H1 (cell line): ENCODE data around the gene CEP170. TPM values are rescaled to one million over a fixed set of nuclear protein-coding genes. Genes with fewer than 3 reads are reported as not detected.
A peak's percentile ranks its signal among the peaks of the same experiment; 100 is the strongest.

Experiments
- CTCF ChIA-PET: fragments of 300-600 bp; sonication (Branson Sonifier 250); formaldehyde crosslinking; loops from one replicate; lab custom pipeline; 2021; ENCODE audit not compliant: partially characterized antibody; lab: Charles Lee
- POLR2A ChIA-PET: fragments of 300-600 bp; sonication (Branson Sonifier 250); formaldehyde crosslinking; loops from one replicate; lab custom pipeline; 2021; ENCODE audit warnings: inconsistent platforms; ENCODE audit not compliant: partially characterized antibody; lab: Charles Lee
- DNase-seq, 2 experiments: peaks; one replicate each; pipeline versions ENCODE4 v3.0.0 to v3.0.0-alpha.2; 2010 to 2022; ENCODE audit warnings: low spot score in 2 of 2, low read depth in 1 of 2, mixed read lengths in 1 of 2
- FAIRE-seq: peaks from 2 replicates; lab custom pipeline; 2011; peaks lifted over from hg19 to GRCh38; lab: Jason Lieb, UNC
- H2AFZ ChIP-seq: 2 replicates; pipeline ENCODE4 v1.8.1; 2012; ENCODE audit warnings: low read length, inconsistent platforms
- H2AK5ac ChIP-seq: 2 replicates; pipeline ENCODE4 v1.6.1; 2013; ENCODE audit warnings: low read depth, low read length
- H2BK120ac ChIP-seq: replicated peaks from 2 replicates; pipeline ENCODE3; 2013; ENCODE audit warnings: low read depth, low read length, inconsistent platforms
- H2BK12ac ChIP-seq: 2 replicates; pipeline ENCODE4 v1.6.1; 2013; ENCODE audit warnings: low read depth, low read length
- H2BK15ac ChIP-seq: 2 replicates; pipeline ENCODE4 v1.6.1; 2013; ENCODE audit warnings: low read length
- H2BK20ac ChIP-seq: 2 replicates; pipeline ENCODE4 v1.6.1; 2013; ENCODE audit warnings: low read length
- H2BK5ac ChIP-seq: 2 replicates; pipeline ENCODE4 v1.6.1; 2013; ENCODE audit warnings: low read depth, low read length
- H3K14ac ChIP-seq: 2 replicates; pipeline ENCODE4 v1.6.1; 2013; ENCODE audit warnings: inconsistent platforms; ENCODE audit not compliant: insufficient read length
- H3K18ac ChIP-seq: 2 replicates; pipeline ENCODE4 v1.6.1; 2013; ENCODE audit warnings: low read length; ENCODE audit errors: extremely low read depth
- H3K23ac ChIP-seq: 2 replicates; pipeline ENCODE4 v1.6.1; 2013; ENCODE audit warnings: inconsistent platforms; ENCODE audit not compliant: insufficient read length
- H3K23me2 ChIP-seq: 2 replicates; pipeline ENCODE4 v1.6.1; 2013; ENCODE audit warnings: low read depth, low read length
- H3K27ac ChIP-seq: 2 replicates; pipeline ENCODE4 v1.6.1; 2011; ENCODE audit warnings: low read depth, low read length, inconsistent platforms
- H3K27me3 ChIP-seq, 4 experiments: replicated peaks in 1 of 4; 1 replicate in 1 of 4; 2 replicates in 3 of 4; pipeline versions ENCODE4 v1.6.1 to v1.8.1; 2011 to 2013; ENCODE audit warnings: low read length in 3 of 4, mild to moderate bottlenecking in 3 of 4, inconsistent platforms in 2 of 4, mixed read lengths in 2 of 4, moderate library complexity in 1 of 4; ENCODE audit not compliant: control insufficient read depth in 3 of 4, insufficient read depth in 3 of 4; ENCODE audit errors: extremely low read depth in 1 of 4
- H3K36me3 ChIP-seq, 4 experiments: 2 replicates each; pipeline versions ENCODE4 v1.6.1 to v1.8.1; 2011 to 2013; ENCODE audit warnings: mild to moderate bottlenecking in 4 of 4, low read length in 3 of 4, moderate library complexity in 2 of 4, control low read depth in 1 of 4, inconsistent platforms in 1 of 4; ENCODE audit not compliant: insufficient read depth in 4 of 4, control insufficient read depth in 2 of 4
- H3K4ac ChIP-seq: replicated peaks from 2 replicates; pipeline ENCODE3; 2013; ENCODE audit warnings: low read length, low read depth, mixed read lengths, inconsistent platforms; ENCODE audit not compliant: insufficient read length
- H3K4me1 ChIP-seq, 4 experiments: replicated peaks in 1 of 4; 1 replicate in 1 of 4; 2 replicates in 3 of 4; pipeline versions ENCODE4 v1.6.1 to v1.8.1; 2011 to 2013; ENCODE audit warnings: low read length in 3 of 4, inconsistent platforms in 2 of 4, mixed read lengths in 1 of 4; ENCODE audit not compliant: insufficient read depth in 4 of 4, control insufficient read depth in 3 of 4
- H3K4me2 ChIP-seq, 2 experiments: 2 replicates each; pipeline versions ENCODE4 v1.6.1 to v1.8.1; 2011 to 2013; ENCODE audit warnings: low read depth in 2 of 2, low read length in 2 of 2, control low read depth in 1 of 2, inconsistent platforms in 1 of 2, mild to moderate bottlenecking in 1 of 2; ENCODE audit not compliant: insufficient read depth in 1 of 2
- H3K4me3 ChIP-seq, 4 experiments: fragments of 200-600, 300-600 bp in 1 of 4; sonication (generic), shearing (Covaris generic), sonication (Bioruptor Twin) in 1 of 4; 2 replicates each; pipeline versions ENCODE4 v1.5.1 to v1.8.1; 2011 to 2016; ENCODE audit warnings: low read length in 4 of 4, low read depth in 3 of 4, control low read depth in 2 of 4, inconsistent platforms in 2 of 4, mild to moderate bottlenecking in 2 of 4, mixed read lengths in 1 of 4, moderate library complexity in 1 of 4; ENCODE audit not compliant: insufficient read depth in 2 of 4; ENCODE audit errors: extremely low read depth in 1 of 4
- H3K56ac ChIP-seq: replicated peaks from 2 replicates; pipeline ENCODE3; 2013; ENCODE audit warnings: low read depth, mild to moderate bottlenecking, mixed read lengths, low read length, inconsistent platforms; ENCODE audit not compliant: insufficient read length
- H3K79me1 ChIP-seq: 2 replicates; pipeline ENCODE4 v1.6.1; 2013; ENCODE audit warnings: low read depth, low read length, control low read depth
- H3K79me2 ChIP-seq, 2 experiments: 2 replicates each; pipeline versions ENCODE4 v1.6.1 to v1.8.1; 2012 to 2013; ENCODE audit warnings: low read length in 2 of 2, mild to moderate bottlenecking in 2 of 2, inconsistent platforms in 1 of 2; ENCODE audit not compliant: insufficient read depth in 2 of 2, control insufficient read depth in 1 of 2
- H3K9ac ChIP-seq, 4 experiments: replicated peaks in 1 of 4; 1 replicate in 1 of 4; 2 replicates in 3 of 4; pipeline versions ENCODE4 v1.6.1 to v1.8.1; 2011 to 2013; ENCODE audit warnings: low read depth in 3 of 4, low read length in 3 of 4, control low read depth in 2 of 4, mild to moderate bottlenecking in 2 of 4, moderate library complexity in 2 of 4, inconsistent platforms in 1 of 4; ENCODE audit errors: extremely low read depth in 1 of 4
- H3K9me3 ChIP-seq, 2 experiments: 2 replicates each; pipeline versions ENCODE4 v1.6.1 to v1.8.1; 2012 to 2013; ENCODE audit warnings: mild to moderate bottlenecking in 2 of 2, moderate library complexity in 2 of 2, control low read depth in 1 of 2, inconsistent platforms in 1 of 2, low read depth in 1 of 2, low read length in 1 of 2, mixed read lengths in 1 of 2; ENCODE audit not compliant: insufficient read depth in 2 of 2
- H4K20me1 ChIP-seq, 2 experiments: replicated peaks in 1 of 2; 2 replicates each; pipeline versions ENCODE3 to v1.8.1; 2011 to 2013; ENCODE audit warnings: inconsistent platforms in 2 of 2, low read length in 2 of 2, mild to moderate bottlenecking in 1 of 2; ENCODE audit not compliant: insufficient read depth in 2 of 2, control insufficient read depth in 1 of 2
- H4K5ac ChIP-seq: 2 replicates; pipeline ENCODE4 v1.6.1; 2013; ENCODE audit warnings: low read length, low read depth, mixed read lengths, inconsistent platforms; ENCODE audit not compliant: insufficient read length
- H4K8ac ChIP-seq: 2 replicates; pipeline ENCODE4 v1.8.0; 2013; ENCODE audit warnings: mild to moderate bottlenecking, moderate library complexity, low read length, inconsistent platforms; ENCODE audit not compliant: insufficient read depth; ENCODE audit errors: extremely low read depth
- H4K91ac ChIP-seq: replicated peaks from 2 replicates; pipeline ENCODE3; 2013; ENCODE audit warnings: low read length, mixed read lengths, inconsistent platforms; ENCODE audit not compliant: insufficient read length
- CEBPB ChIP-seq: IDR thresholded peaks from 2 replicates; pipeline ENCODE4 v1.6.1; 2012; ENCODE audit warnings: low read depth, low read length
- PHF8 ChIP-seq: fragments of 200-600 bp; sonication (generic); conservative IDR thresholded peaks from 2 replicates; pipeline ENCODE4 v1.7.1; 2012; ENCODE audit warnings: low read depth, mild to moderate bottlenecking, inconsistent platforms, low read length, moderate library complexity
- WGBS, 2 experiments: shearing (Covaris generic) in 1 of 2; methylation state at CpG; one replicate each; pipeline versions ENCODE4 v1.1.6 to v1.1.7; 2013 to 2015; ENCODE audit warnings: low lambda C conversion rate in 2 of 2, mixed read lengths in 2 of 2, inconsistent platforms in 1 of 2, low coverage in 1 of 2, missing lambda C conversion rate in 1 of 2; ENCODE audit not compliant: insufficient replicate concordance in 2 of 2, insufficient coverage in 1 of 2, insufficient read length in 1 of 2; ENCODE audit errors: extremely low coverage in 1 of 2, missing lambda C conversion rate in 1 of 2; 5-methylcytosine and 5-hydroxymethylcytosine counted together
- polyA plus RNA-seq, 7 experiments: library from polyadenylated mRNA; depleted of rRNA in 3 of 7; stranded (reverse) in 5 of 7; unstranded in 2 of 7; fragments of >200 nt in 5 of 7; fragments of 200-250 nt in 2 of 7; gene quantifications; 1 replicate in 5 of 7; 2 replicates in 1 of 7; 4 replicates in 1 of 7; pipeline versions ENCODE4 v1.2.1 to v1.2.3, GENCODE V29; 2011 to 2013; ENCODE audit warnings: missing spikeins in 2 of 7, mixed read lengths in 2 of 7
- total RNA-seq: library from RNA; stranded (reverse); fragmentation: NEBNext Ultra II Directional; extraction: Animal tissue kit (Norgen Biotek cat#: 25700); gene quantifications from 2 replicates; pipeline ENCODE4 v1.2.1, GENCODE V29; 2021

CEP170 gene
- total and polyA plus RNA-seq, 2 of the 8 experiments (the other 6 are each of a cell fraction or from before 2014, with no cell fraction given) = 33.1 to 97.2 TPM

DNA sequence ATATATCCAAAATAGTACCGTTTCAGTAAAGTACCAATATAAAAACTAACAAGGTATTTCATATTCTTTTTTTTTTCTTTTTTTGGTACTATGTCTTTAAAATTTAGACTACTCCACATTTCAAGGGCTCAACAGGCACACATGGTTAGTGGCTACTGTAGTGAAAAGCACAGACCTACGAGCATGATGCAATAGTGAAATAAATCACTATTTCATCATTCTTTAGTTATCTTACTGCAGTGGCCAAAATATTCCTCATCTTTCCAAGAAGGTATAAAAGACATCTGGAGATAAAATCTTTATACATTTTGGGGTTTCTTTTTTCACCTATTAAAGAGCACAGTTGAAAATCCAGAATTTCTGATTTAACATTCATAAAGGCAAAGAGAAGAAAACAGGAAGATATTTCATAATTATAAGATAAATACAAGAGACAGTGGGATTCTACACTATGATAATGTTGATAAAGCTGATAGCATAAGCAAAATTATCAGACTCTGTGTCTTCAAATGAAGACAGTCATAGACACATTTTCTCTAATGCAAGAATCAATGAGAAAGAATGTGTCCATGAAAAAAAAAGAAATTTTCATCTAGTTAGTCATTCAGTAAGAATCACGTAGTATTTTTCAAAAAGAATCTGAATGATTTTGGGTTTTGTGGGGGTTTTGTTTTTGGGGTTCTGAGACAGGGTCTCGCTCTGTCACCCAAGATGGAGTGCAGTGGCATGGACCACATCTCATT, 41.9 kb downstream of the CEP170 start:
- Histone ChIP-seq H3K9me3 (no peaks in the 10 kb centered on the region), H2AK5ac (no peak overlapping the region), H3K79me2 (peaks cover 0 to 44% of the 10 kb centered on the region in 2 experiments; a peak in 3 of 4 replicates), H3K56ac (no peak overlapping the region), H2BK12ac (no peak overlapping the region), H3K23me2 (no peaks in the 10 kb centered on the region), H3K27me3 (no peaks in the 10 kb centered on the region), H2BK15ac (no peak overlapping the region), H3K14ac (no peak overlapping the region), H4K8ac (no peak overlapping the region), H3K9ac (no peak overlapping the region), H3K4me3 (no peak overlapping the region), H2BK120ac (no peak overlapping the region), H2BK20ac (no peak overlapping the region), H3K27ac (no peak overlapping the region), H3K18ac (no peak overlapping the region), H4K20me1 (no peaks in the 10 kb centered on the region), H3K23ac (no peak overlapping the region), H3K36me3 (no peaks in the 10 kb centered on the region; a peak in 2 of 8 replicates), H3K4ac (no peak overlapping the region), H4K5ac (no peak overlapping the region), H2BK5ac (no peak overlapping the region), H3K4me1 (peaks cover 0 to 5% (median 0%) of the 10 kb centered on the region in 4 experiments; a peak in 3 of 7 replicates), H2AFZ (no peak overlapping the region), H4K91ac (no peak overlapping the region), H3K79me1 (no peaks in the 10 kb centered on the region), H3K4me2 (no peak overlapping the region)
- DNase-seq (no peak), FAIRE-seq (no peak)
- WGBS, 2 experiments = 97% methylated on average over 4 of the region's 4 CpGs; no CpG with 5 or more reads in 1 of the 2 experiments
- no peak for TF ChIP-seq PHF8
- TF ChIP-seq CEBPB = peak; percentile 49; the same call in 1 of the 2 replicates
- ChIA-PET POLR2A (no interaction called here), CTCF (interaction anchor here (0.6 kb wide), 1 partner anchor 1063 kb away, joined by 3 read pairs; no protein-coding TSS in a partner anchor)
